Duodenal mucosa (tissue), 2 donors: ENCODE measurements around the gene CPED1.
"Not testable (repeated sequence)": the region's sequence is repeated elsewhere in the genome, so short reads cannot be mapped to it uniquely, and the experiment has no call there.

Experiments used
- H3K27ac ChIP-seq: one replicate; pipeline ENCODE4 v1.7.0; 2013; ENCODE audit warnings: low read depth, low read length
- H3K27me3 ChIP-seq, 2 donors: one replicate each; pipeline ENCODE4 v1.7.0; 2013; ENCODE audit warnings: low read length in 2 of 2, control low read depth in 1 of 2; ENCODE audit not compliant: insufficient read depth in 2 of 2, control insufficient read depth in 1 of 2
- H3K36me3 ChIP-seq, 2 donors: one replicate each; pipeline ENCODE4 v1.7.0; 2013; ENCODE audit warnings: low read length in 2 of 2, control low read depth in 1 of 2; ENCODE audit not compliant: insufficient read depth in 2 of 2, control insufficient read depth in 1 of 2
- H3K4me1 ChIP-seq, 2 donors: one replicate each; pipeline ENCODE4 v1.7.0; 2013; ENCODE audit warnings: low read length in 2 of 2, control low read depth in 1 of 2; ENCODE audit not compliant: insufficient read depth in 2 of 2, control insufficient read depth in 1 of 2
- H3K4me3 ChIP-seq, 2 donors: one replicate each; pipeline ENCODE4 v1.7.0; 2013; ENCODE audit warnings: low read length in 2 of 2, low read depth in 1 of 2
- H3K9ac ChIP-seq, 2 donors: one replicate each; pipeline ENCODE4 v1.7.0; 2013; ENCODE audit warnings: low read length in 2 of 2, low read depth in 1 of 2
- H3K9me3 ChIP-seq, 2 donors: one replicate each; pipeline ENCODE4 v1.7.0; 2013; ENCODE audit warnings: low read length in 2 of 2, control low read depth in 1 of 2; ENCODE audit not compliant: control insufficient read depth in 1 of 2

The CPED1 gene

DNA sequence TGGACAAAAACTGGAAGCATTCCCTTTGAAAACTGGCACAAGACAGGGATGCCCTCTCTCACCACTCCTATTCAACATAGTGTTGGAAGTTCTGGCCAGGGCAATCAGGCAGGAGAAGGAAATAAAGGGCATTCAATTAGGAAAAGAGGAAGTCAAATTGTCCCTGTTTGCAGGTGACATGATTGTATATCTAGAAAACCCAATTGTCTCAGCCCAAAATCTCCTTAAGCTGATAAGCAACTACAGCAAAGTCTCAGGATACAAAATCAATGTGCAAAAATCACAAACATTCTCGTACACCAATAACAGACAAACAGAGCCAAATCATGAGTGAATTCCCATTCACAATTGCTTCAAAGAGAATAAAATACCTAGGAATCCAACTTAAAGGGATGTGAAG lies 262.9 kb downstream of the CPED1 start:
- H3K4me1 ChIP-seq, H3K9ac ChIP-seq, H3K36me3 ChIP-seq, H3K27ac ChIP-seq, H3K9me3 ChIP-seq, H3K27me3 ChIP-seq, H3K4me3 ChIP-seq: not testable (repeated sequence)

DNA sequence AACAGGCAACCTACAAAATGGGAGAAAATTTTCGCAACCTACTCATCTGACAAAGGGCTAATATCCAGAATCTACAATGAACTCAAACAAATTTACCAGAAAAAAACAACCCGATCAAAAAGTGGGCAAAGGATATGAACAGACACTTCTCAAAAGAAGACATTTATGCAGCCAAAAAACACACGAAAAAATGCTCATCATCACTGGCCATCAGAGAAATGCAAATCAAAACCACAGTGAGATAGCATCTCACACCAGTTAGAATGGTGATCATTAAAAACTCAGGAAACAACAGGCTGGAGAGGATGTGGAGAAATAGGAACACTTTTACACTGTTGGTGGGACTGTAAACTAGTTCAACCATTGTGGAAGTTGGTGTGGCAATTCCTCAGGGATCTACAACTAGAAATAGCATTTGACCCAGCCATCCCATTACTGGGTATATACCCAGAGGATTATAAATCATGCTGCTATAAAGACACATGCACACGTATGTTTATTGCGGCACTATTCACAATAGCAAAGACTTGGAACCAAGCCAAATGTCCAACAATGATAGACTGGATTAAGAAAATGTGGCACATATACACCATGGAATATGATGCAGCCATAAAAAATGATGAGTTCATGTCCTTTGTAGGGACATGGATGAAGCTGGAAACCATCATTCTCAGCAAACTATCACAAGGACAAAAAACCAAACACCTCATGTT lies 264.2 kb downstream of the CPED1 start:
- H3K9me3 ChIP-seq, H3K4me1 ChIP-seq, H3K9ac ChIP-seq, H3K36me3 ChIP-seq, H3K27ac ChIP-seq, H3K27me3 ChIP-seq, H3K4me3 ChIP-seq: not testable (repeated sequence)

DNA sequence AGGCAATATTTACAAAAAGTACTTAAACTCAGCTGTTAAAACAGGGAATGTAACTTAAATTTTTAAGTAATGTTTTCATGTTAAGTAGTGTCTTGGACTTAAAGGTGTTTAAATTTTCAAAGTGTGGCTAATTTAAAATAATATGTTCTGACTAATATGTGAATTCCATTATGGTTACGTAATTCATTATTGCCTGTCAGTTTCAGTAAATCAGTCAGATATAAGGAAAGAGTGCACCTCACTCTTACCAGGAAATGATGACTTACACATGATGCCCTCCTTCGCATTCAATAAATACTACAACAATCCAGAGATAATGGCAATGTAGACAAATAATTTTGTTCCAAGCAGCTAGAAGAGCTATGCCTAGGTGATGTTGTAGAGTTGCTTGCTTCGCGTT lies 271.3 kb downstream of the CPED1 start:
- Histone ChIP-seq H3K9ac (no peak overlapping the region), H3K4me3 (no peak overlapping the region), H3K27me3 (no peaks in the 10 kb centered on the region), H3K9me3 (no peaks in the 10 kb centered on the region), H3K27ac (no peak overlapping the region), H3K36me3 (no peaks in the 10 kb centered on the region), H3K4me1 (no peaks in the 10 kb centered on the region)

DNA sequence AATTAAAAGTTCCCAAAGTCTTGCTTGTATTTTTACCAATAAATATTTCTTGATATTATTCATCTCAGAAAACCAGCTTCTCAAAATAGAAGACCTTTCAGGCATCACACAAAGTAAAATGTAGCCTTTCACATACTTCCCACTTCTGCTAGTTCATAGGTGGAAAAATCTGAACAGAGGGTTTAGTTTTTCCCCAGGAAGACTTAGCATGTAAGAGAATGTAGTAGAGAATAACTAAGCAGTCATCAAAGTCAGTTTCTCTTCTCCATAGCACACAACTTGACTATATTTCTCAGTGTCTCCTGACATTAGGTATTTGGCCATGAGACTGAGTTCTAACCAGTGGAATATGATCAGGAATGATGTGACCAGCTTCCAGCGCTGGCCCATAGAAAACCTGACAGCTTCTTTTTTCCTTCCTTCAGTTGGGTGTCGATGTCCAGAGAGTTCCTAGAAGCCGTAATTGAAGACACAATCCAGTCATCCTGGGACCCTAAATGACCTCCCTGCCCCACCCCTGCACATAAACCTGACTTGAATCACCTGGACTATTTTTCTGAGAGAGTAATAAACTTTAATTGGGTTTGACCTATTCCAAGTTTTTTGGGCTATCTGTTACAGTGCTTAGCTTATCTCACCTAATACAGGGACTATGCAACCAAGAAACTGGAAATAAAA lies 272.8 kb downstream of the CPED1 start:
- no peaks in the 10 kb centered on the region for H3K27me3 ChIP-seq
- H3K4me3 ChIP-seq, result no peak overlapping the region
- no peaks in the 10 kb centered on the region for H3K9me3 ChIP-seq
- H3K4me1 ChIP-seq, result no peaks in the 10 kb centered on the region
- no peak overlapping the region for H3K9ac ChIP-seq
- no peak overlapping the region for H3K27ac ChIP-seq
- no peaks in the 10 kb centered on the region for H3K36me3 ChIP-seq

DNA sequence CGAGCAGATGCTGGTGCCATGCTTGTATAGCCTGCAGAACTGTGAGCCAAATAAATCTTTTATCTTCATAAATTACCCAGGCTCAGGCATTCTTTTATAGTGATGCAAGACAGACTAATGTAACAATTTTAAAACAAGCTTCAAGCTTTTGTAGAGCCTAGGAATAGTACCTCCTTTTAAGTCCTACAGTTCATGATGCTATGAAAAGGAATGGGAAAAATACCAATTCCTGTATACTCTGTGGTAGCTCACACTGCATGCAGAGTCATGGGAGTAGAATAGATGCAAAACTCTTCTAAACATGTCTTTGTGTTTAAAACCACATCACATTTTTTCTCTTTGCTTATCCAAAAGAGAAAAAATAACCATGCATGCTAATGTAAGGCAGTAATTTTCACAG lies 273.7 kb downstream of the CPED1 start:
- Histone ChIP-seq H3K27me3 (no peaks in the 10 kb centered on the region), H3K4me3 (no peak overlapping the region), H3K9me3 (no peaks in the 10 kb centered on the region), H3K9ac (no peak overlapping the region), H3K36me3 (no peaks in the 10 kb centered on the region), H3K4me1 (no peaks in the 10 kb centered on the region), H3K27ac (no peak overlapping the region)

DNA sequence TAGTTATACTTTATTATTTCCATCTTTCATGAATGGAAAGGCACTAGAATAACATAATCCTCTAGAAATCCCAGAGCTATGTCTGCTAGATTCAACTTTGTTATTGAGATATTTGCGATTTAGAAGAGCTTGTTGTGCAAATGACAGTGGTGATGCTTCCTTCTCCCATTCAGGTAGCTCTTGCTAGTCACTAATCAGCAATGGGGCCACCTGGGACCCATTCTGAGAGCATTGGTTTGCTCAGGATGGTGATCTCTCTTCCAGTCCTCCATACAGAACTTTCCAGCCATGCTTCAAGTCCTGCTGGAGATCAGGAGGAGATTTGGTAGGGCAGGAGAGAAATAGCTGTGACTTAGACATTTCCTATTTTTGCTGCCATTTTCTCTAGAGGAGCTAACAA lies 274.5 kb downstream of the CPED1 start:
- Histone ChIP-seq H3K9ac (no peak overlapping the region), H3K27ac (no peak overlapping the region), H3K4me3 (no peak overlapping the region), H3K27me3 (no peaks in the 10 kb centered on the region), H3K9me3 (no peaks in the 10 kb centered on the region), H3K36me3 (no peaks in the 10 kb centered on the region), H3K4me1 (no peaks in the 10 kb centered on the region)

DNA sequence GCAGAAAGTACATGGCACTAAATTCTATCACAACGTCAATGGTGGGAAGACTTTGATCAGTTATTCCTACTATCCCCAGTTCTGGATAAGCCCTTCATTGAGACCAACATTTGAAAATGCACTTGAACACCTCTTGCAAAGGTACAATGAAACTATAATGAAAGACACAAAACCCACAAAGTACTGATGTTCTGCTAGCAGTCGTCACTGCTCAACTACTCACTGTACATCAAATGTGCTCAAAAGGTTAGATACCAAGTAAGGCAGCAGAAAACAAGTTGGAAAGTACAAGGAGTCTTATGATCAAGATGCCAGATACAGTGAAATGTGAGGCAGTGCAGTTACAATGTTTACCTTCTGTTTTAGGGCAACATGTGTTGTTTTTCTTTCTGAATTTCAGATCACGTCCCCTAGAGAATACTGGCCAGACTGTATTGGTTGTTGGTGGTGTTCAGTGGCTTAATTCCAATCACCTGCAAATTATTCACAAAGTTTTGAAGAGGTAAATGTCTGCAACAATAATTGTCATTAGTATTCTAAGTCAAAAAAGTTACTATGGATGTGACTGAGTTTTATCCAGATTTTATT lies 277.9 kb downstream of the CPED1 start:
- no peaks in the 10 kb centered on the region for H3K9me3 ChIP-seq
- H3K27me3 ChIP-seq, result no peaks in the 10 kb centered on the region
- no peaks in the 10 kb centered on the region for H3K36me3 ChIP-seq
- H3K4me3 ChIP-seq, result no peak overlapping the region
- H3K4me1 ChIP-seq, result no peaks in the 10 kb centered on the region
- no peak overlapping the region for H3K9ac ChIP-seq
- no peak overlapping the region for H3K27ac ChIP-seq

DNA sequence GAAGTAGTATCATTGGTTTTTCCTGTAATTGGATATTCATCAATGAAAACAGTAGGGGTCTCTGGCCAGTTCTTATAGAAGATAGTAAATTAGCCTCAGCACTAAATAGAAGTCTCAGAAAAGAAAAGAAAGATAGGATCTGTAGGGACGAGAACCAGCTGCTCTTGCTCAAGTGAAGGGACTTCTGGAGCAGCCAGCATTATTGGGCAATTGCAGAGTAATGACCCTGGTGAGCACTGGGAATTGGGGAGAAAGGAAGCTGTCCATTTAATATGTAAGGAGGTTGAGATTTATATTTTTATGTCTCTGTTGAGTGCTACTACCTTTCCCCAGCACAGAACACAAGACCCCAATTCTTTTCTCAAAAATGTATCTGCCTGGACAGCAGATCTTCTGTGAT lies 279.1 kb downstream of the CPED1 start:
- Histone ChIP-seq H3K36me3 (no peaks in the 10 kb centered on the region), H3K9ac (no peak overlapping the region), H3K4me3 (no peak overlapping the region), H3K9me3 (no peaks in the 10 kb centered on the region), H3K27ac (no peak overlapping the region), H3K27me3 (no peaks in the 10 kb centered on the region), H3K4me1 (no peaks in the 10 kb centered on the region)

DNA sequence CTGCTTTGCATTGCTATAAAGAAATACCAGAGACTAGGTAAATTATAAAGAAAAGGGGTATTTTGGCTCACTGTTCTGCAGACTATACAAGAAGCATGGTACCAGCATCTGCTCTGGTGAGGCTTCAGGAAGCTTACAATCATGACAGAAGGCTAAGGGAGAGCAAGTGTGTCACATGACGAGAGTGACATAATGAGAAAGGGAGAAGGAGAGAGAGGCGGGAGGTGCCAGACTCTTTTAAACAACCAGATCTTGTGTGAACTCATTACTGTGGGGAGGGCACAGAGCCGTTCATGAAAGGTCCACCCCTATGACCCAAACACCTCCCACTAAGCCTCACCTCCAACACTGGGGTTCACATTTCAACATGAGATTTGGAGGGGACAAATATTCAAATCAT lies 281.3 kb downstream of the CPED1 start:
- H3K4me3 ChIP-seq, result no peak overlapping the region
- no peaks in the 10 kb centered on the region for H3K36me3 ChIP-seq
- H3K27me3 ChIP-seq, result no peaks in the 10 kb centered on the region
- no peaks in the 10 kb centered on the region for H3K9me3 ChIP-seq
- H3K27ac ChIP-seq, result no peak overlapping the region
- H3K4me1 ChIP-seq, result no peaks in the 10 kb centered on the region
- H3K9ac ChIP-seq, result no peak overlapping the region

DNA sequence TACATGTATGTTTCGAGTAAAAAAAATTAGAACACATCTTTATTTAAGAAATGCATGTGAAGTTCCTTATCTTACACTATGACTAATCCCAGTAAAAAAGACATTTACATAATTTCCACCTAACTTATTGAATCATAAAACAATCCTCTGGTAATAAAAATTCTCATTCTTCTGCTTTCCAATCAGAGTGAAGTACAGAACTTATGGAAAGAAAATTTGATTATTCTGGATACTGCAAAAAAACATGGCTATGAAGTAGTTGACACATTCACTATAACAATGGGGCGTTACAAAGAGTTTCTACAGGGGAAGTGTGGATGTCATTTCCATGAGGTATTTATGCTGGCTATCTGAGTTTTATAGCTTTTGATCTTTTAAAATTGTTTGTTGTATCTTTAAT lies 282.6 kb downstream of the CPED1 start:
- no peaks in the 10 kb centered on the region for H3K27me3 ChIP-seq
- H3K36me3 ChIP-seq, result no peaks in the 10 kb centered on the region
- H3K9ac ChIP-seq, result no peak overlapping the region
- no peaks in the 10 kb centered on the region for H3K4me1 ChIP-seq
- no peak overlapping the region for H3K4me3 ChIP-seq
- no peak overlapping the region for H3K27ac ChIP-seq
- H3K9me3 ChIP-seq, result no peaks in the 10 kb centered on the region
